H1 (cell line): ENCODE results near the gene PRR16. TPM values are rescaled to one million over a fixed set of nuclear protein-coding genes. Genes with fewer than 3 reads are reported as not detected.

Experiments used
- CBX5 ChIP-seq: fragments of 300-800, 300-1000 bp; sonication (generic); IDR thresholded peaks from 2 replicates; pipeline ENCODE4 v1.7.1; 2016; ENCODE audit warnings: antibody characterized with exemption, low read length, low read depth
- CTBP2 ChIP-seq: IDR thresholded peaks from 2 replicates; pipeline ENCODE4 v1.7.0; 2011; ENCODE audit warnings: borderline replicate concordance, mild to moderate bottlenecking, moderate library complexity, mixed read lengths, low read length; ENCODE audit not compliant: insufficient read depth, insufficient read length
- EP300 ChIP-seq, 2 experiments: IDR thresholded peaks; 1 replicate in 1 of 2; 2 replicates in 1 of 2; pipeline ENCODE4 v1.6.1; 2011 to 2012; ENCODE audit warnings: low read depth in 2 of 2, low read length in 2 of 2, mild to moderate bottlenecking in 2 of 2, borderline replicate concordance in 1 of 2, inconsistent platforms in 1 of 2, moderate library complexity in 1 of 2
- GABPA ChIP-seq: IDR thresholded peaks from 2 replicates; pipeline ENCODE4 v1.6.1; 2011; ENCODE audit warnings: mild to moderate bottlenecking, low read length, moderate library complexity, borderline replicate concordance; ENCODE audit not compliant: insufficient read depth
- HDAC6 ChIP-seq: IDR thresholded peaks from one replicate; pipeline ENCODE4 v1.7.1; 2012; ENCODE audit warnings: low read depth, mild to moderate bottlenecking, inconsistent platforms, low read length, moderate library complexity
- TEAD4 ChIP-seq: IDR thresholded peaks from 2 replicates; pipeline ENCODE4 v1.6.1; 2012; ENCODE audit warnings: low read depth, low read length, inconsistent platforms, mixed read lengths
- ZNF274 ChIP-seq: IDR thresholded peaks from 2 replicates; pipeline ENCODE4 v1.7.0; 2012; ENCODE audit warnings: low read length, borderline replicate concordance; ENCODE audit errors: extremely low read depth
- polyA plus RNA-seq, 7 experiments: library from polyadenylated mRNA; depleted of rRNA in 3 of 7; stranded (reverse) in 5 of 7; unstranded in 2 of 7; fragments of >200 nt in 5 of 7; fragments of 200-250 nt in 2 of 7; gene quantifications; 1 replicate in 5 of 7; 2 replicates in 1 of 7; 4 replicates in 1 of 7; pipeline versions ENCODE4 v1.2.1 to v1.2.3, GENCODE V29; 2011 to 2013; ENCODE audit warnings: missing spikeins in 2 of 7, mixed read lengths in 2 of 7
- total RNA-seq: library from RNA; stranded (reverse); fragmentation: NEBNext Ultra II Directional; extraction: Animal tissue kit (Norgen Biotek cat#: 25700); gene quantifications from 2 replicates; pipeline ENCODE4 v1.2.1, GENCODE V29; 2021
- TF ChIP-seq, protein P1 (sequence below), 3 experiments: IDR thresholded peaks; 1 replicate in 2 of 3; 2 replicates in 1 of 3; pipeline versions ENCODE4 v1.5.1 to v1.6.1; 2011; ENCODE audit warnings: low read length in 3 of 3, mild to moderate bottlenecking in 3 of 3, inconsistent platforms in 2 of 3, low read depth in 1 of 3, moderate library complexity in 1 of 3; ENCODE audit not compliant: insufficient read depth in 1 of 3; ENCODE audit errors: control extremely low read depth in 1 of 3
- TF ChIP-seq, protein P2 (sequence below): IDR thresholded peaks from 2 replicates; pipeline ENCODE4 v1.6.1; 2012; ENCODE audit warnings: inconsistent platforms

Gene PRR16
- total and polyA plus RNA-seq, 2 of the 8 experiments (the other 6 are each of a cell fraction or from before 2014, with no cell fraction given), result 0.73 to 1.6 TPM

DNA sequence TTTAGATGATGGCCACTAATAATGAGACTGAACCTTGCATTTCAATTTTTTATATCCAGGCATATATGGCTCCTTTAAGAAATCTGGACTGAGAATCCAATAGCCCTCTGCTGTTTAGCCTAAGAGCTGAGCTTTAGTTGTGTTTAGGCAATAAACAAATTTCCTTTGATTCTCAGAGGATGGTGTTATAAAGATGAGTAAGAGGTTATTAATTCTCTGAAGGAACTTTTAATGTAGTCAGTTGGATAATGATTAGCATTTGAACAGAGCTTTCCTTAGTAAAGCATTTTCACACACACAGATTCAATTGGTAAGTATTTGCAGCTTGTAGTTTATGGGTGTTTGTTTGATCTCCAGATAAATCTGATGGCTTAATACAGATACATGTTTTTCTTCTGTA, 149.6 kb downstream of the PRR16 start (continued):
- TF ChIP-seq, protein P1, sequence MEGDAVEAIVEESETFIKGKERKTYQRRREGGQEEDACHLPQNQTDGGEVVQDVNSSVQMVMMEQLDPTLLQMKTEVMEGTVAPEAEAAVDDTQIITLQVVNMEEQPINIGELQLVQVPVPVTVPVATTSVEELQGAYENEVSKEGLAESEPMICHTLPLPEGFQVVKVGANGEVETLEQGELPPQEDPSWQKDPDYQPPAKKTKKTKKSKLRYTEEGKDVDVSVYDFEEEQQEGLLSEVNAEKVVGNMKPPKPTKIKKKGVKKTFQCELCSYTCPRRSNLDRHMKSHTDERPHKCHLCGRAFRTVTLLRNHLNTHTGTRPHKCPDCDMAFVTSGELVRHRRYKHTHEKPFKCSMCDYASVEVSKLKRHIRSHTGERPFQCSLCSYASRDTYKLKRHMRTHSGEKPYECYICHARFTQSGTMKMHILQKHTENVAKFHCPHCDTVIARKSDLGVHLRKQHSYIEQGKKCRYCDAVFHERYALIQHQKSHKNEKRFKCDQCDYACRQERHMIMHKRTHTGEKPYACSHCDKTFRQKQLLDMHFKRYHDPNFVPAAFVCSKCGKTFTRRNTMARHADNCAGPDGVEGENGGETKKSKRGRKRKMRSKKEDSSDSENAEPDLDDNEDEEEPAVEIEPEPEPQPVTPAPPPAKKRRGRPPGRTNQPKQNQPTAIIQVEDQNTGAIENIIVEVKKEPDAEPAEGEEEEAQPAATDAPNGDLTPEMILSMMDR (IDR thresholded peaks at IDR 0.05; ENCODE audit: control extremely low read depth in 1 of 3, insufficient read depth in 1 of 3, low read depth in 1 of 3, low read length in 3 of 3), result no peak
- no peak for TF ChIP-seq ZNF274
- no peak for TF ChIP-seq HDAC6
- no peak for TF ChIP-seq CTBP2
- TF ChIP-seq CBX5, result no peak
- no peak for TF ChIP-seq TEAD4
- TF ChIP-seq EP300 (IDR thresholded peaks at IDR 0.05; ENCODE audit: borderline replicate concordance in 1 of 2, low read depth in 2 of 2, low read length in 2 of 2), result no peak
- TF ChIP-seq, protein P2, sequence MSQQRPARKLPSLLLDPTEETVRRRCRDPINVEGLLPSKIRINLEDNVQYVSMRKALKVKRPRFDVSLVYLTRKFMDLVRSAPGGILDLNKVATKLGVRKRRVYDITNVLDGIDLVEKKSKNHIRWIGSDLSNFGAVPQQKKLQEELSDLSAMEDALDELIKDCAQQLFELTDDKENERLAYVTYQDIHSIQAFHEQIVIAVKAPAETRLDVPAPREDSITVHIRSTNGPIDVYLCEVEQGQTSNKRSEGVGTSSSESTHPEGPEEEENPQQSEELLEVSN, result no peak
- no peak for TF ChIP-seq GABPA
